ENCODE data around the gene HIVEP3.

DNA sequence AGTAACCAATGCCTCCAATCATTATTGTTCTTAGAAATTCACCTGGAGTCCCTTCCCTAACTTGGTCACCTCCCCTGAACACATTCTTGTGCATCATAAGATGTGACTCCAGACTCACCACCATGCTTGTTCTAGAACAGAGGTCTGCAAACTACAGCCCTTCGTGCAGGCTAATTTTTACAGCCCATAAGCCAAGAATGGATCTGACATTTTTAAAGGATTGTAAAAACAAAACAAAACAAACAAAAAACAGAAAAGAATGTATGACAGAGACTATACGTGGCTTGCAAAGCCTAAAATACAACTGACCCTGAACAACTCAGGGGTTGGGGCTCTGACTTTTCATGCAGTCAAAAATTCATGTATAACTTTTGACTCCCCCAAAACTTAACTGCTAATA is 6.2 kb upstream of the HIVEP3 start:
- no peak for TF ChIP-seq CTCF (conservative IDR thresholded peaks at IDR 0.05; ENCODE audit: low read length)
- no peak for TF ChIP-seq EZH2phosphoT487 (IDR thresholded peaks at IDR 0.05; ENCODE audit: borderline replicate concordance)

All from Loucy (cell line).